GM15510 (cell line): ENCODE measurements around the gene HNRNPLL.

Experiments used
- POLR2A ChIP-seq: IDR thresholded peaks from 3 replicates; pipeline ENCODE4 v1.6.1; 2011; ENCODE audit warnings: borderline replicate concordance; ENCODE audit not compliant: insufficient read length; ENCODE audit errors: extremely low read depth

The HNRNPLL gene

DNA sequence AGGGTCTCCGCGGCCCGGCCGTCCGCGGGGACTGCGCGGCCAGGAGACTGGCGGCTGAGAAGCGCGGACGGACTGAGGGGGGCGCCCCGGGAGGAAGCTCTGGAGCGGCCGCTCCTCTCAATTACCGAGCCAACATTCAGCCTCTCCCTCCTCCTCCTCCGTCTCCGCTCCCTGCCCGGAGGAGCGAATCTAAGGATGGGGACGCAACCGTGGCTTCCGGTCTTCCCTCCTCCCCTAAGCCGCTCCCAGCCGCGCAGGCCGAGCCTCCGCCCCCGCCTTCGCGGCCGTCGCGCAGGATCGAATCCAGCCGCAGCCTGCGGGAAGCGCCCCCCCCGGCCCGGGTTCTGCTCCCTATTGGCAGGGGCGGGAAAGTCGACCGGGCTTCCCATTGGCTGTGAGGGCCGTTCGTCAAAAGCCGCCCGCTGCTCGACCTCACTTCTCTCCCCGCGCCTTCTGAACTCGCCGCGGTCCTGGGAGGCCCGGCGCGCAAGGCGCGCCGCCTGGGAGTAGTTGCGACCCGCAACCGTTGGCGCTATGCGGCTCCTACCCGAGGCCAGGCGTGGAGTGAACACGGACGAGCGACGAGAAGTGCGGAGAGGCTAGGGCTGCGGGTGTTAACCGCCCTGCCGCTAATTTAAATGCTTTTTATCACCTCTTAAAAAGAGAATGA, at the start of gene HNRNPLL:
TSS of gene HNRNPLL (minus strand) at position 197 of the 670 bp plus-strand sequence. CDS start 302 bp downstream, outside the sequence.
- TF ChIP-seq POLR2A: peak; percentile 35

DNA sequence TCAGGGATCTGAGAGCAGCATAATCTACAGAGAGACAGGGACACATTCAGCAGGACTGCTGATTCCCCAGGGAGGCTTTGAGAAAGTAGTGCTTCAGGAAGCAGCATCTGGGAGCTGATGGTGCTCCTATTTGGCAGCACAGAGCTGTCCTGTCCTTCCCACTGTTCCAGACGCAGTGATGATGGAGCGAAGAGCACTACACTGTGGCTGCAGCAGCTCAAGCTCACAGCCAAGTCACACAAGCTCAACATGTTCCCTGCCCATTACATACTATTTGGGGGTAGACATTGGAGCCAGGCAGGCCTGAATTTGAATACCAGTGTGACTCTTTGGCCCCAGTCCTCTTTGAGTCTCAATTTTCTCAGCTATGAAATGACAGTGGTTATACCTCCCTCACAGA, 48.0 kb upstream of the HNRNPLL start:
- TF ChIP-seq POLR2A: no peak

GRCh38 chr2:38650012-38650411, 47.3 kb upstream of the HNRNPLL start:
- no peak for TF ChIP-seq POLR2A

DNA sequence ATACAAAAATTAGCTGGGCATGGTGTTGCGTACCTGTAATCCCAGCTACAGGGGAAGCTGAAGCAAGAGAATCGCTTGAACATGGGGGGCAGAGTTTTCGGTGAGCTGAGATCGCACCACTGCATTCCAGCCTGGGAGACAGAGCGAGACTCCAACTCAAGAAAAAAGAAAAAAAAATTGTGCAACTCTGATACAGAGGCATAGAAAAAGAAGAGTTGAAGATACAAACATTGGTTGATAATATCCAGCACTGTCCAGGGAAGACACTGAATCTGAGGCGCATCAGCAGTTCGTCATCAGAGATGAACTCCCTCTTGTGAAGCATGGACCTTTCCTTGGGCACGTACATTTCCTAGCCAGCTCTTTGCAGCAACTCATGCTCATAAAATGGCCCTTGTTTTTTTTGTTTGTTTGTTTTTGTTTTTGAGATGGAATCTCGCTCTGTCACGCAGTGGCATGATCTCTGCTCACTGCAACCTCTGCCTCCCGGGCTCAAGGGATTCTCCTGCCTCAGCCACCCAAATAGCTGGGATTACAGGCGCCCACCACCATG, 46.5 kb upstream of the HNRNPLL start:
- TF ChIP-seq POLR2A: no peak

GRCh38 chr2:38648107-38648761, 45.5 kb upstream of the HNRNPLL start:
- TF ChIP-seq POLR2A: no peak

- no peak for TF ChIP-seq POLR2A
These were observed 40.4 kb upstream of the HNRNPLL start for GRCh38 chr2:38643021-38643671.

GRCh38 chr2:38636069-38636468, 33.3 kb upstream of the HNRNPLL start:
- no peak for TF ChIP-seq POLR2A

DNA sequence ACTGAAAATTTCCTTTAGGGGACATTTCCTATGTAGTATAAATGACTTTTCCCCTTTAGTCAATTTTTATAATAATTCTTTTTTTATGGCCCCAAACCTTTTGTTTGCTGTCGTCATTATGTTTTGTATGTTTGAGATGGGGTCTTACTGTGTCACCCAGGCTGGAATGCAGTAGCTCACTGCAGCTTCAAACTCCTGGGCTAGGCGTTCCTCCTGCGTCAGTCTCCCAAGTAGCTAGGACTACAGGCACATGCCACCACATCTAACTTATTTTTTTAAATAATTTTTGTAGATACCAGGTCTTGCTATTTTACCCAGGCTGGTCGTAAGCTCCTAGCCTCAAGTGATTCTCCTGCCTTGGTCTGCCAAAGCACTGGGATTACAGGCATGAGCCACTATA, 32.4 kb upstream of the HNRNPLL start:
- no peak for TF ChIP-seq POLR2A

- TF ChIP-seq POLR2A: no peak
These were observed 32.0 kb upstream of the HNRNPLL start for GRCh38 chr2:38634684-38635083.

- no peak for TF ChIP-seq POLR2A
These were observed 31.2 kb upstream of the HNRNPLL start for GRCh38 chr2:38633895-38634294.

GRCh38 chr2:38632980-38633379, 30.3 kb upstream of the HNRNPLL start:
- TF ChIP-seq POLR2A: no peak

DNA sequence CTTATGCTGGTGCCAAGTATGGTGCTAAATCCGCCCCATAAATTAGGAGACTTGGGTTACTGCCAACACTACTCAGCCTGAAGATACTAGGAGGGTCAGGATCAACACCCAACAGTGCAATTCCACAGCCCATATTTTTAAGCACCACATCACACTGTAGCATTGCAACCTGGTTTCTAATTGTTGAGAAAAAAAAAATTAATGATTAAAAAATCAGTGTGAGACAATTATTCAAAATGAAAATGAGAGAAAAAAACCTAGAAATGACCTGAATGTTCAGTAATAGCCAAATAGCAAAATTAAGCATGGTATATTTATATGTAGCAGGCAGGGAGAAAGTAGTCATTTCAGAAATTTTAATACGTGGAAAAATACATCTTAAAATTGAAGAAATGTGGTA, 29.2 kb upstream of the HNRNPLL start:
- TF ChIP-seq POLR2A: no peak

DNA sequence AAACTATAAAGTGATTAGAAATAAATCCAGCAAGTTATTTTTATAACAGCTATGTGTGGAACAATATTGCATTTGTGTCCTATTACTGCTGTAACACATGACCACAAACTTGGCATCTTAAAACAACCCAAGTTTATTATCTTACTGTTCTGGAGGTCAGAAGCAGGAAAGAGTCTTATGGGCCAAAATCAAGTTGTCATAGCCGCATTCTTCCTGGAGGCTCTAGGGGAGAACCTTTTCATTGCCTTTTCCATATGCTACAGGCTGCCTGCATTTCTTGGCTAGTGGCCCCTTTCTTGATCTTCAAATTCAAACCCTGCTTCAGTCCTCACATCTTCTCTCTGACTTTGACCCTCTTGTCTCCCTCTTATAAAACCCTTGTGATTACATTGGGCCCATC, 27.0 kb upstream of the HNRNPLL start:
- no peak for TF ChIP-seq POLR2A

DNA sequence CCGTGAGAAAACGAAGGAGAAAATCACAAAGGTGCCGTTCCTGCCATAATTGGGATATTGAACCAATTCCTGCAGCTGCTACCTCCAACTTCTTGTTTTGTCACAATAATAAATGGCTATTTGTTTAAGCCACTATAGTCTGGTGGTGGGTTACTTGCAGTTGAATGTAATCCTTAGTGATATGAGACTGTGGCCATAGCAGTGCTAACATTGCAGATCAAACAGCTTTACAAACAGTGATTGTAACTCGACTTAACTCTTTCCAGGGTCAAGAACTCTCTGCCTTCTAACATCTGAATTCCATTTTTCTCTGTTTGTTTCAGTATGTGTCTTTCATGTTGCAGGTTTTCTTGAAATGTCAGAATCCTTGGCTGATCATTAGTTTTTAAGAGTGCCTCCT, 24.7 kb upstream of the HNRNPLL start:
- no peak for TF ChIP-seq POLR2A

GRCh38 chr2:38626326-38627035, 23.8 kb upstream of the HNRNPLL start:
- no peak for TF ChIP-seq POLR2A
